Epithelial cell of esophagus (primary cell): ENCODE measurements around the gene TEX14.

Experiments used
- DNase-seq: peaks from one replicate; pipeline ENCODE4 v3.0.0; 2010; ENCODE audit warnings: low read depth
- H3K4me3 ChIP-seq: 2 replicates; pipeline ENCODE4 v1.5.1; 2011; ENCODE audit warnings: mild to moderate bottlenecking, low read length, control low read depth
- TF ChIP-seq, protein P1 (sequence below): IDR thresholded peaks from 2 replicates; pipeline ENCODE4 v1.5.1; 2011; ENCODE audit warnings: low read depth, mild to moderate bottlenecking, low read length, control low read depth, inconsistent platforms; ENCODE audit not compliant: insufficient read depth; ENCODE audit errors: missing control alignments

The TEX14 gene

DNA sequence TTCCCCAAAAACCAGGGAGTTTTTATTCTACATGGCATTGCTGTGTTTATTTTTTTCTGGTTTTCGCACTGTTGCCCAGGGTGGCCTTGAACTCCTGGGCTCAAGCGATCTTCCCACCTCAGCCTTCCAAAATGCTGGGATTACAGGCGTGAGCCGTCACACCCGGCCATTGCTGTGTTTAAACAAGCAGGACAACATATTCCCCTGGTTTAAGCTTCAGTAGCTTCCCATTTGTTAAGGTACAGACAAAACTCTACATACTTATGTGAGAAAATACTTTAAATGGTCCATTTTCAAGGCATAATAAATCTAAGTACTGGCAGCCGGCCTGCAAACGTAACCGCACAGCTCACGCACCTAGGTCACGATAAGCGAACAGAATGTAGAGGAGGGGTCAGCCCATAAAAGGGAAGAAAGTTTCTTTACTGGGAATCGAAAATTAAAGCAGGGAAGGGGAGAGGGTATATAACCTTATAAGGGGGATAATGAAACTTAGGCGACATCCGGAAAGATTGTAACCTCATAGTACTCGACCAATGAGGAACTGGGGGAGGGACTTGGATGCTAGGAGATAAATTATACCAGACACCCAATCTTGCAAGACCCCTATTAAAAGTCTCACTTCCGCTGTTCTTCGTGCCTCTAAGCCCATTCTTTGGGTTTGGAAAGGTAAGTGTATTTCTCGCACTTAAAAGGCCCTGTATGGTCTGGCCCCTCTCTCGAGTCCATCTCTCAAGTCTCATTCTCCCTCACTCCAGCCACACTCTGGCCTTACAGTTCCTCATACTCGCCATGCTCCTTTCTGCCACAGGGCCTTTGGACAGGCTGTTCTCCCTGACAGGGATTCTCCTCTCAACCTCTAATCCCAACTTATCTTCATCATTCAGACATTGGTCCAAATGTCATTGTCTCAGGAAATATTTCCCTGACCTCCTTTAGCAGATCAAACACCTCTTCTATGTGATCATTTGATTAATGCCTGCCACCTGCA, 59.2 kb downstream of the TEX14 start:
- H3K4me3 ChIP-seq: peak overlapping the region; percentile 60
- TF ChIP-seq, protein P1, sequence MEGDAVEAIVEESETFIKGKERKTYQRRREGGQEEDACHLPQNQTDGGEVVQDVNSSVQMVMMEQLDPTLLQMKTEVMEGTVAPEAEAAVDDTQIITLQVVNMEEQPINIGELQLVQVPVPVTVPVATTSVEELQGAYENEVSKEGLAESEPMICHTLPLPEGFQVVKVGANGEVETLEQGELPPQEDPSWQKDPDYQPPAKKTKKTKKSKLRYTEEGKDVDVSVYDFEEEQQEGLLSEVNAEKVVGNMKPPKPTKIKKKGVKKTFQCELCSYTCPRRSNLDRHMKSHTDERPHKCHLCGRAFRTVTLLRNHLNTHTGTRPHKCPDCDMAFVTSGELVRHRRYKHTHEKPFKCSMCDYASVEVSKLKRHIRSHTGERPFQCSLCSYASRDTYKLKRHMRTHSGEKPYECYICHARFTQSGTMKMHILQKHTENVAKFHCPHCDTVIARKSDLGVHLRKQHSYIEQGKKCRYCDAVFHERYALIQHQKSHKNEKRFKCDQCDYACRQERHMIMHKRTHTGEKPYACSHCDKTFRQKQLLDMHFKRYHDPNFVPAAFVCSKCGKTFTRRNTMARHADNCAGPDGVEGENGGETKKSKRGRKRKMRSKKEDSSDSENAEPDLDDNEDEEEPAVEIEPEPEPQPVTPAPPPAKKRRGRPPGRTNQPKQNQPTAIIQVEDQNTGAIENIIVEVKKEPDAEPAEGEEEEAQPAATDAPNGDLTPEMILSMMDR: no peak
- no peak for DNase-seq

DNA sequence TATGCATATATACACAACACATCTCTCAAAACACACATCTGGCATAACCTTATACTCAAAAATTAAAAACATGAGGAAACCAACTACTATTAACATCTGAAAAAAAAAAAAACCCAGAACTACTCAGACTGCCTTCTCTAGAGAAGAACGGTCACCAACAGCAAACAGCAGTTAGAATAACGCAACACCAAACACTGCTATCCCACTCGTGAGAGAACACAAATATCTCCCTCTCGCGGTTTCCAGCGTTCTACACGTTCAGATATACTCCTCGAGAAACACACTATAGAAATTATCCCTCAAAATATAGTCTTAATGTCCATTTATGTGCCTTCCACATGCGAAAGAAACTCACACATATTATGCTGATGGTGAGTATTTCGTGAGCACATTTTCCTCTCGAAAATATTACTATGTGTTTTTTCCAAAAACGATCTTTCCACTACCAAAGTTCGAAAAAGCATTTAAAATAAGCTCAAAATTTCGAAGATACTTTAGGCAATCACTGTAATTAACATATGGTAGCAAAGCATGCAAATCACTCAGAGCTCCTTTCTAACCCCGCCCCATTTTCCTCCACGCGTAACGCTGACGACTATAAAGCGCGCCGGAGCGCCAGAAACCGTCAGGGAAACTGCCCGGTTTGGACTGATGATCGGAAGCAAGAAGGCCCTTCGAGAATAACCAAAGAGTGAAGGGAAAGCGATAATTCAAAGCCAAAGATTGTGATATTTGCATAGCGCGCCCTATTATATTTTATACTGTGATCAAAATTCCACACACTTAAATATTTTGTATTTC, 60.1 kb downstream of the TEX14 start:
- TF ChIP-seq, protein P1: peak; percentile 24

DNA sequence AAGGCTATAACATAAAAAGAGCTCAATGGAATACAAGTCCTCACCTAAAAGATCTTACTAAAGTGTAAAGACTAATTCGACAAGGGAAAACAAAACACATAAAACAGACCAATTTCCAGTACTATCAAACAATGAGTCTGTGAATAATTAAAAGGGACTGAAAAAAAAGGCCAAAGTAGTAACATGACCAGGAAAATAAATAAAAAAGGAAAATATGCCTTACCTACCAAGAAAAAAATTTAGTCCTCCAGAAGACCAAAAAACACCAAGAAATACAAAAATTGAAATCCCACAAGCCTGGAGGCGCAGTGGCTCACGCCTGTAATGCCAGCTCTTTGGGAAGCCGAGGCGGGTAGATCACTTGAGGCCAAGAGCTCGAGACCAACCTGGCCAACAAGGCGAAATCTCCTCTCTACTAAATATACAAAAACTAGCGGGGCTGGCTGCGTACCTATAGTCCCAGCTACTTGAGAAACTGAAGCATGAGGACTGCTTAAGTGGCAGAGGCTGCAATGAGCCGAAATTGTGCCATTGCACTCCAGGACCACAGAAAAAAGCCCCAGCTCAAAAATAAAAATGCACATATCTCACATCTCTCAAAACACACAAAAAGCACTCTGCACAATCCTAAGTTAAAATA, 60.8 kb downstream of the TEX14 start:
- no peak for DNase-seq
- no peak overlapping the region for H3K4me3 ChIP-seq

More for the DNA sequence above, 60.1 kb downstream of the TEX14 start:
- peak; percentile 96 for DNase-seq
- H3K4me3 ChIP-seq: peak overlapping the region; percentile 60

DNA sequence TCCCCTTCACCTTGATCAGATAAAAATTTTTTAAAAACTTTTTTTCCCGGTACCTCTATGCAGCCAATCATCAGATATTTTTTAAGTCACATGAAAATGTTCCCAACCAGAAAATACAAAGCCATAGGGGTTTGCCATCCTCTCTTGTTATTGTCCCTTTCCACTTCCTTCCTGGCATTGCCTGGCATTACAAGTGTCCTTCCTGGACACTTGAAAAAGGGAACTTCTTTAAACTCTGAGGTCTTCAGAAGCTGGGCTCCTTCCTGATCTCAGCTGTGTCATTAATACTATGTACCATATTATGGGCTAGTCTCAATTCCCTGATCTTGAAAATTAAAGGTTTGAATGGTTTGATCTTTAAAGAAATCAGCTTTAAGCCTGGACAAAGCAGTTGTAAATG, 64.9 kb downstream of the TEX14 start:
- no peak for DNase-seq
- TF ChIP-seq, protein P1: no peak
- H3K4me3 ChIP-seq: no peak overlapping the region

More for the DNA sequence above, 60.8 kb downstream of the TEX14 start:
- TF ChIP-seq, protein P1: no peak

DNA sequence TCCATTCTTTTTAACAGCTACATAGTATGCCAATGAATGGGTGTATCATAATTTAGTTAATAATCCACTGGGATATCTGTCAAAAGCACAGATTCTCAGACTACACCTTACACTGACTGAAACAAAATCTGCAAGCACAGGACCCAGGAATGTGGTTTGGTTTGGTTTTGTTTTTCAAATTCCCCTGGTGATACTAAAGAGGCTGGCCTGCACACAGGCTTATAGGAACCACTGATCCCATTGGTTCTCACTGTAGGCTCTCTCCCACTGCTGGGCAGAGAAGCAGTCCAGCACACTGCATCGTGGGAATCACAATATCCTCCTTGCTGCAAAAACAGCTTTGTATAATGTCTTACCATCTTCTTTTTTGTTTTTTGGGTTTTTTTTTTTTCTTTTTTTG, 67.1 kb downstream of the TEX14 start:
- H3K4me3 ChIP-seq: no peak overlapping the region
- TF ChIP-seq, protein P1: no peak
- DNase-seq: no peak

DNA sequence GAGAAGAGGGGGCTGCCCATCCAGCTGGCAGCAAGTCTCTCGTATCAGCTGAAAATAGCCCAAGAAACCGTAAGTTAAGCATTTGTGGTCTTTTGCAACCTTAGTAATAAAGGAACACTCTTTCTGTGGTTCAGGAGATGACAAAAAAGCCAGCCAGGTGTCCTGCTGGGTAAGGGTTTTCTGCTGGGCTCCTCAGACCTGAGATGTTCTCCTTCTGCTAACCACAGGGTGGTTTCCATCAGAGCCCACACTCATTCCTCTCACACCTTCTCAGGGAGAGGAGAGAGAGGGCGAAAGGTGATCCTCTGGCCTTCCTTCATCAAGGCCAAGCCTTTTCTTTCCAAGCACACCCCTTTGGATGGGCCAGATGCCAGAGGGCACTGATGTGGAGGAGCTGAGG, 70.7 kb downstream of the TEX14 start:
- TF ChIP-seq, protein P1: no peak
- H3K4me3 ChIP-seq: no peak overlapping the region
- DNase-seq: no peak
